K562 (cell line): ENCODE data around the gene MGST2. TPM values are rescaled to one million over a fixed set of nuclear protein-coding genes. Genes with fewer than 3 reads are reported as not detected.
"Not testable (repeated sequence)": the region's sequence is repeated elsewhere in the genome, so short reads cannot be mapped to it uniquely, and the experiment has no call there.

ENCODE experiments used
- ATAC-seq: fragments of 200-7000 bp; cut with Tn5 transposase; 3 replicates; pipeline ENCODE4 v1.9.1; 2020; ENCODE audit warnings: moderate library complexity
- BruUV-seq: library from RNA; stranded (reverse); fragments of 400-500 nt; replicated peaks from 2 replicates; lab custom pipeline; 2021; lab: Mats Ljungman, UMichigan
- CTCF ChIA-PET: fragments of 300-600 bp; formaldehyde crosslinking; extraction: SDS; loops from one replicate; lab custom pipeline; 2021; ENCODE audit warnings: low intra/inter-chr PET ratio; lab: Yijun Ruan, JAX
- POLR2A ChIA-PET: fragments of 300-600, 350-650 bp; sonication (Branson Sonifier 250); formaldehyde crosslinking; extraction: SDS; loops from one replicate; lab custom pipeline; 2021; ENCODE audit warnings: antibody characterized with exemption, inconsistent platforms; lab: Yijun Ruan, JAX
- DNase-seq, 4 experiments: peaks; one replicate each; pipeline versions ENCODE4 v3.0.0 to v3.0.0-alpha.2; 2011 to 2018; ENCODE audit warnings: low spot score in 3 of 4, mixed read lengths in 3 of 4; ENCODE audit errors: extremely low read depth in 1 of 4
- FAIRE-seq: peaks from 2 replicates; lab custom pipeline; 2011; peaks lifted over from hg19 to GRCh38; lab: Jason Lieb, UNC
- H2AFZ ChIP-seq: 2 replicates; pipeline ENCODE4 v1.6.0; 2011; ENCODE audit warnings: low read depth, low read length, control low read depth, inconsistent platforms
- H3K27ac ChIP-seq: fragments of 200-600 bp; 3 replicates; pipeline ENCODE4 v1.8.0; 2011; ENCODE audit warnings: low read depth, mild to moderate bottlenecking, control low read depth, inconsistent platforms, low read length, moderate library complexity, mixed read lengths; ENCODE audit errors: extremely low read depth
- H3K27me3 ChIP-seq, 2 experiments: fragments of 300-600 bp in 1 of 2; 2 replicates in 1 of 2; 3 replicates in 1 of 2; pipeline versions ENCODE4 v1.6.0 to v1.8.0; 2011; ENCODE audit warnings: inconsistent platforms in 2 of 2, low read length in 2 of 2, mild to moderate bottlenecking in 1 of 2, mixed read lengths in 1 of 2, moderate library complexity in 1 of 2; ENCODE audit not compliant: control insufficient read depth in 2 of 2, insufficient read depth in 2 of 2
- H3K36me3 ChIP-seq: fragments of 300-600 bp; 3 replicates; pipeline ENCODE4 v1.8.0; 2011; ENCODE audit warnings: mild to moderate bottlenecking, low read length, inconsistent platforms; ENCODE audit not compliant: control insufficient read depth, insufficient read depth
- H3K4me1 ChIP-seq, 2 experiments: fragments of 200-600 bp in 1 of 2; replicated peaks in 1 of 2; 2 replicates in 1 of 2; 3 replicates in 1 of 2; pipeline versions ENCODE4 v1.5.1 to v1.8.0; 2011; ENCODE audit warnings: inconsistent platforms in 2 of 2, low read length in 2 of 2, mild to moderate bottlenecking in 1 of 2, mixed read lengths in 1 of 2, moderate library complexity in 1 of 2; ENCODE audit not compliant: control insufficient read depth in 2 of 2, insufficient read depth in 2 of 2
- H3K4me2 ChIP-seq: 2 replicates; pipeline ENCODE4 v1.6.1; 2011; ENCODE audit warnings: low read length, control low read depth, inconsistent platforms, mixed read lengths; ENCODE audit not compliant: insufficient read depth
- H3K4me3 ChIP-seq: fragments of 200-600 bp; sonication (generic), shearing (Covaris generic); 2 replicates; pipeline ENCODE4 v1.5.1; 2016; ENCODE audit warnings: control low read depth, inconsistent platforms
- H3K79me2 ChIP-seq: fragments of 200-600 bp; 3 replicates; pipeline ENCODE4 v1.8.0; 2011; ENCODE audit warnings: low read length, inconsistent platforms; ENCODE audit not compliant: control insufficient read depth, insufficient read depth
- H3K9ac ChIP-seq, 2 experiments: 2 replicates each; pipeline versions ENCODE4 v1.6.0 to v1.6.1; 2011; ENCODE audit warnings: low read depth in 2 of 2, low read length in 2 of 2, control low read depth in 1 of 2, inconsistent platforms in 1 of 2, mild to moderate bottlenecking in 1 of 2, mixed read lengths in 1 of 2; ENCODE audit not compliant: insufficient read depth in 1 of 2
- H3K9me1 ChIP-seq: one replicate; pipeline ENCODE4 v1.6.0; 2011; ENCODE audit warnings: inconsistent platforms, mild to moderate bottlenecking, low read length, moderate library complexity; ENCODE audit not compliant: control insufficient read depth, insufficient read depth
- H3K9me3 ChIP-seq: replicated peaks from 2 replicates; pipeline ENCODE4 v1.5.1; 2011; ENCODE audit warnings: low read depth, low read length, inconsistent platforms; ENCODE audit not compliant: control insufficient read depth, insufficient read depth
- H4K20me1 ChIP-seq: replicated peaks from 2 replicates; pipeline ENCODE4 v1.6.1; 2011; ENCODE audit warnings: low read length, inconsistent platforms, mixed read lengths; ENCODE audit not compliant: control insufficient read depth, insufficient read depth
- FOXJ2 ChIP-seq: fragments of 200-800 bp; sonication (Bioruptor generic); IDR thresholded peaks from 2 replicates; pipeline ENCODE4 v1.6.1; 2016; ENCODE audit warnings: missing genetic modification characterization, missing compliant biosample characterization
- WGBS: fragments of 100-300 bp; shearing (Covaris generic); methylation state at CpG from one replicate; pipeline ENCODE4 v1.1.6; 2016; ENCODE audit warnings: low coverage, mixed read lengths; ENCODE audit not compliant: insufficient coverage; ENCODE audit errors: missing lambda C conversion rate; 5-methylcytosine and 5-hydroxymethylcytosine counted together
- in situ Hi-C: fragments of 300-500 bp; cut with MboI; formaldehyde crosslinking; loops from 4 replicates; pipeline ENCODE4 v1.15.0; 2018; ENCODE audit warnings: inconsistent platforms, mixed read lengths
- intact Hi-C: fragments of 100-400 bp; cut with micrococcal nuclease; formaldehyde crosslinking; loops from 2 replicates; pipeline ENCODE4 v1.14.2; 2022
- polyA plus RNA-seq, 8 experiments: library from polyadenylated mRNA; depleted of rRNA in 4 of 8; stranded (reverse) in 5 of 8; unstranded in 3 of 8; fragments of >200 nt; fragmentation: Nextera tagmentation in 2 of 8; fragmentation: Illumina TruSeq in 1 of 8; extraction: Ambion mirVana in 2 of 8; extraction: Trizol in 1 of 8; gene quantifications; 2 replicates each; pipeline versions ENCODE4 v1.2.1 to v1.2.3, GENCODE V29; 2011 to 2014; ENCODE audit warnings: inconsistent platforms in 1 of 8, missing spikeins in 1 of 8
- total RNA-seq, 7 experiments: library from RNA; depleted of rRNA in 6 of 7; stranded (reverse); fragments of >200 nt in 6 of 7; fragmentation: Illumina TruSeq in 2 of 7; extraction: Trizol in 2 of 7; gene quantifications; 2 replicates each; pipeline versions ENCODE4 v1.2.1 to v1.2.3, GENCODE V29; 2011 to 2021; ENCODE audit warnings: low replicate concordance in 1 of 7
- TF ChIP-seq, protein P1 (sequence below): fragments of 250-450 bp; sonication (Bioruptor Pico); IDR thresholded peaks from 2 replicates; pipeline ENCODE4 v1.5.0; 2020; ENCODE audit warnings: mild to moderate bottlenecking

MGST2 gene
- total and polyA plus RNA-seq, 9 of the 15 experiments (the other 6 are each of a cell fraction or from before 2014, with no cell fraction given), result 38.7 to 115 (median 84.6) TPM

DNA sequence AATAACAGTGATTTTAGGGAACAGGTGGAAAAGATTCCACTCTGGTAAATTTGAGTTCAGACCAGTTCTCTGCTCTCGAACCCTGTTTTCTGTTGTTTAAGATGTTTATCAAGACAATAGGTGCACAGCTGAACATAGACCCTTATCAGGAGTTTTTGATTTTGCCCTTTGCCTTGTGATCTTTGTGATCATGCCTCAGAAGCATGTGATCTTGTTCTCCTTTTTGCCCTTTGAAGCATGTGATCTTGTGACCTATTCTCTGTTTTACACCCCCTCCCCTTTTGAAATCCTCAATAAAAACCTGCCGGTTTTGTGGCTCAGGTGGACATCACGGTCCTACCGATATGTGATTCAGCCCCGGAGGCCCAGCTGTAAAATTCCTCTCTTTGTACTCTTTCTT is 32.9 kb upstream of the MGST2 start:
- WGBS, result 2% methylated on average over 5 of the region's 5 CpGs
- H3K4me1 ChIP-seq, ATAC-seq, H4K20me1 ChIP-seq, H3K9me1 ChIP-seq, H2AFZ ChIP-seq, in situ Hi-C loops, H3K79me2 ChIP-seq, H3K36me3 ChIP-seq, H3K4me3 ChIP-seq, H3K9me3 ChIP-seq, H3K9ac ChIP-seq, DNase-seq, H3K4me2 ChIP-seq, FAIRE-seq, BruUV-seq, POLR2A ChIA-PET, H3K27ac ChIP-seq, CTCF ChIA-PET: not testable (repeated sequence)
- peaks cover 14 to 21% of the 10 kb centered on the region in 2 experiments for H3K27me3 ChIP-seq
- TF ChIP-seq FOXJ2 (tag), result 0 out of 2 replicates have a peak, but pooled peaks have one; percentile 14
- intact Hi-C loops, result loop anchor here (1.0 kb wide), 1 partner anchor 29 kb away; no protein-coding TSS in a partner anchor

DNA sequence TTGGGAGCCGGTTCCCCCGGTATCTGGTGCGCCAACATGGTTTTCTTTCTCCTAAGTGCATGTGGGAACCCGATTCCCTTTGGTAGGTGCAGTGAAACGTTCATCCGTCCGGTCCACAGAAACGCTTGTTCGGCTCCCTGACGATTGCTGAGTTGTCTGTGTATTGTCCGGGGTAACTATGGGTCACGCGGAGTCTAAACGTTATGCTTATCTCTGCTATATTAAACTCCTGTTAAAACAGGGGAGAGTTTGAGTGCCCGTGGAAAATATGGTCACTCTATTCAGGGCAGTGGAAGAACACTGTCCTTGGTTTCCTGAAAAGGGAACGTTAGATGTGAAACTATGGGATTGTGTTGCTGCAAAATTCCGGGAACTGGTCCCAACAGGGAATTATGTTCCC is 32.4 kb upstream of the MGST2 start:
- FAIRE-seq (no peak), ATAC-seq (0 out of 3 replicates have a peak, but pooled peaks have one; percentile 42), DNase-seq (no peak)
- H3K9ac ChIP-seq, result no peak overlapping the region
- H3K79me2 ChIP-seq, result no peaks in the 10 kb centered on the region
- no peaks in the 10 kb centered on the region for H3K9me1 ChIP-seq
- H3K4me2 ChIP-seq, result peak overlapping the region; percentile 55; the same call in 1 of the 2 replicates
- no TSS peak for BruUV-seq
- in situ Hi-C loops (no loop called here), intact Hi-C loops (loop anchor here (1.0 kb wide), 1 partner anchor 30 kb away; no protein-coding TSS in a partner anchor)
- peaks cover 0 to 4% of the 10 kb centered on the region in 2 experiments; a peak in 2 of 5 replicates for H3K4me1 ChIP-seq
- CTCF ChIA-PET, result interaction anchor here (1.2 kb wide), 2 partner anchors 29 to 217 kb away, joined by 3 to 4 read pairs; no protein-coding TSS in a partner anchor
- 5% methylated on average over 17 of the region's 17 CpGs for WGBS
- POLR2A ChIA-PET, result no interaction called here
- H3K4me3 ChIP-seq, result no peak overlapping the region
- TF ChIP-seq, protein P1, sequence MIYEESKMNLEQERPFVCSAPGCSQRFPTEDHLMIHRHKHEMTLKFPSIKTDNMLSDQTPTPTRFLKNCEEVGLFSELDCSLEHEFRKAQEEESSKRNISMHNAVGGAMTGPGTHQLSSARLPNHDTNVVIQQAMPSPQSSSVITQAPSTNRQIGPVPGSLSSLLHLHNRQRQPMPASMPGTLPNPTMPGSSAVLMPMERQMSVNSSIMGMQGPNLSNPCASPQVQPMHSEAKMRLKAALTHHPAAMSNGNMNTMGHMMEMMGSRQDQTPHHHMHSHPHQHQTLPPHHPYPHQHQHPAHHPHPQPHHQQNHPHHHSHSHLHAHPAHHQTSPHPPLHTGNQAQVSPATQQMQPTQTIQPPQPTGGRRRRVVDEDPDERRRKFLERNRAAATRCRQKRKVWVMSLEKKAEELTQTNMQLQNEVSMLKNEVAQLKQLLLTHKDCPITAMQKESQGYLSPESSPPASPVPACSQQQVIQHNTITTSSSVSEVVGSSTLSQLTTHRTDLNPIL, result no peak
- H3K9me3 ChIP-seq, result 0 out of 2 replicates have a peak, but pooled peaks cover 1% of the 10 kb centered on the region
- H3K27me3 ChIP-seq, result peaks cover 14 to 18% of the 10 kb centered on the region in 2 experiments
- no peak overlapping the region for H2AFZ ChIP-seq
- no peaks in the 10 kb centered on the region for H3K36me3 ChIP-seq
- H3K27ac ChIP-seq, result no peak overlapping the region
- no peaks in the 10 kb centered on the region for H4K20me1 ChIP-seq
